DND-41 (cell line): ENCODE results near the gene ARRDC1.

Source experiments
- ATAC-seq: fragments of 200-7000 bp; cut with Tn5 transposase; 3 replicates; pipeline ENCODE4 v1.9.1; 2021; ENCODE audit warnings: low read depth; ENCODE audit not compliant: insufficient read depth
- DNase-seq: peaks from one replicate; pipeline ENCODE4 v3.0.0-alpha.2; 2020
- H2AFZ ChIP-seq: 2 replicates; pipeline ENCODE4 v1.6.0; 2012; ENCODE audit warnings: low read depth, low read length
- H3K27ac ChIP-seq: 2 replicates; pipeline ENCODE4 v1.5.1; 2012; ENCODE audit warnings: low read length, inconsistent platforms
- H3K27me3 ChIP-seq: fragments of 200-600 bp; sonication (generic); 2 replicates; pipeline ENCODE4 v1.6.0; 2012; ENCODE audit warnings: low read length, mild to moderate bottlenecking, inconsistent platforms; ENCODE audit not compliant: insufficient read depth, poor library complexity
- H3K36me3 ChIP-seq: 2 replicates; pipeline ENCODE4 v1.5.1; 2012; ENCODE audit warnings: low read length, inconsistent platforms; ENCODE audit not compliant: insufficient read depth
- H3K4me1 ChIP-seq: 2 replicates; pipeline ENCODE4 v1.5.1; 2012; ENCODE audit warnings: mild to moderate bottlenecking, low read length; ENCODE audit not compliant: insufficient read depth
- H3K4me2 ChIP-seq: 2 replicates; pipeline ENCODE4 v1.6.0; 2012; ENCODE audit warnings: mild to moderate bottlenecking, moderate library complexity, low read length, inconsistent platforms; ENCODE audit not compliant: insufficient read depth
- H3K4me3 ChIP-seq, 2 experiments: fragments of 200-600 bp in 1 of 2; shearing (Covaris generic) in 1 of 2; 2 replicates each; pipeline ENCODE4 v1.5.1; 2012 to 2016; ENCODE audit warnings: inconsistent platforms in 2 of 2, low read length in 2 of 2, mild to moderate bottlenecking in 2 of 2, low read depth in 1 of 2, moderate library complexity in 1 of 2
- H3K79me2 ChIP-seq: 2 replicates; pipeline ENCODE4 v1.6.0; 2012; ENCODE audit warnings: low read length, inconsistent platforms; ENCODE audit not compliant: insufficient read depth
- H3K9ac ChIP-seq: 2 replicates; pipeline ENCODE4 v1.6.0; 2012; ENCODE audit warnings: low read depth, mild to moderate bottlenecking, inconsistent platforms, low read length, moderate library complexity
- H3K9me3 ChIP-seq: 2 replicates; pipeline ENCODE4 v1.5.1; 2012; ENCODE audit warnings: low read length, moderate library complexity, mild to moderate bottlenecking, inconsistent platforms; ENCODE audit not compliant: insufficient read depth, severe bottlenecking
- H4K20me1 ChIP-seq: 2 replicates; pipeline ENCODE4 v1.6.0; 2012; ENCODE audit warnings: low read length; ENCODE audit not compliant: insufficient read depth
- EZH2 ChIP-seq: IDR thresholded peaks from 3 replicates; pipeline ENCODE4 v1.6.1; 2012; ENCODE audit warnings: borderline replicate concordance, low read depth, mild to moderate bottlenecking, moderate library complexity, low read length, inconsistent platforms; ENCODE audit not compliant: severe bottlenecking
- TF ChIP-seq, protein P1 (sequence below): IDR thresholded peaks from 2 replicates; pipeline ENCODE4 v1.5.1; 2012; ENCODE audit warnings: borderline replicate concordance, low read length, moderate library complexity, mild to moderate bottlenecking; ENCODE audit not compliant: poor library complexity, severe bottlenecking; ENCODE audit errors: extremely low read depth

The ARRDC1 gene

DNA sequence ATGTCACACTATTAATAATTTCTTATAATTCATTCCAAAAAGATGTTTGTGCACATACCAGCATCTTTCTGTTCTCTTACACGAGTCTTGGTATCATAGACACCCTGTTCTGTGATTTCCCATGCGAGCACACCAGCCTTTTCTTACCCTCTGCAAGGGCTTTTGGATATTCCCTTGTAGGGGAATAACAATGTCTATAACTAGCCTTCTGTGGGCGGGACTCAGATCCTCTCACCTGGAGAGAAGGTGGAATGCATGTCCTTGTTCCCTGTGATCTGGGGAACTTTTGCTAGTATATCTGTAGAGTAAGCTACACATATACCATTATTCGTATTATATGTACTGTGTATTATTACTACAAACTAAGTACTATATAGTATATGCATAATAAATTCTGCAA, 58.1 kb downstream of the ARRDC1 start:
- ATAC-seq, result no peak
- peaks cover 6% of the 10 kb centered on the region for H3K36me3 ChIP-seq
- no peak overlapping the region for H3K9ac ChIP-seq
- no peak for DNase-seq
- H2AFZ ChIP-seq, result no peak overlapping the region
- no peaks in the 10 kb centered on the region for H3K9me3 ChIP-seq
- H3K27me3 ChIP-seq, result no peaks in the 10 kb centered on the region
- H3K27ac ChIP-seq, result no peak overlapping the region
- peaks cover 99% of the 10 kb centered on the region for H3K79me2 ChIP-seq
- TF ChIP-seq EZH2, result no peak
- no peaks in the 10 kb centered on the region for H3K4me1 ChIP-seq
- peaks cover 59% of the 10 kb centered on the region for H4K20me1 ChIP-seq
- no peak overlapping the region for H3K4me3 ChIP-seq
- H3K4me2 ChIP-seq, result no peak overlapping the region

DNA sequence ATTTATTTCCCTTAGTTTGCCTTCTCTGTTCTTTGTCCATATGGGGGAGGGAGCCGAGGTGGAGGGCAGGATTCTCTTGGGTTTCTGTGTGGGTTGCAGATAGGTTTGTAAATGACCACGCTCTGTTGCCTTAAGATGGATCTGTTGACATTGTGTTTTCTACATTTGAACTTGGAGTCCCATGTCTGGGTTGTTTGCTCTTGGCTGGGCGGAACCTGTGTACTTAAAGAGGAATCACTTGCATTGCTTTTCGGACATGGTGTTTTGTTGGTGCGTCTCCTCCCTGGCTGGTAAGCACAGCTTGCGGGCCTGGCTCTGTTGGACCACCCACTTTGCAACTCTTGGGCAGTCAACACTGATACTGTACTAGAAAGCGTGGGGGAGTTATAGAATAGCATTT, 59.2 kb downstream of the ARRDC1 start:
- no peak for DNase-seq
- no peaks in the 10 kb centered on the region for H3K4me1 ChIP-seq
- peaks cover 63% of the 10 kb centered on the region for H4K20me1 ChIP-seq
- H3K36me3 ChIP-seq, result peaks cover 14% of the 10 kb centered on the region
- H3K27me3 ChIP-seq, result no peaks in the 10 kb centered on the region
- TF ChIP-seq EZH2, result no peak
- TF ChIP-seq, protein P1, sequence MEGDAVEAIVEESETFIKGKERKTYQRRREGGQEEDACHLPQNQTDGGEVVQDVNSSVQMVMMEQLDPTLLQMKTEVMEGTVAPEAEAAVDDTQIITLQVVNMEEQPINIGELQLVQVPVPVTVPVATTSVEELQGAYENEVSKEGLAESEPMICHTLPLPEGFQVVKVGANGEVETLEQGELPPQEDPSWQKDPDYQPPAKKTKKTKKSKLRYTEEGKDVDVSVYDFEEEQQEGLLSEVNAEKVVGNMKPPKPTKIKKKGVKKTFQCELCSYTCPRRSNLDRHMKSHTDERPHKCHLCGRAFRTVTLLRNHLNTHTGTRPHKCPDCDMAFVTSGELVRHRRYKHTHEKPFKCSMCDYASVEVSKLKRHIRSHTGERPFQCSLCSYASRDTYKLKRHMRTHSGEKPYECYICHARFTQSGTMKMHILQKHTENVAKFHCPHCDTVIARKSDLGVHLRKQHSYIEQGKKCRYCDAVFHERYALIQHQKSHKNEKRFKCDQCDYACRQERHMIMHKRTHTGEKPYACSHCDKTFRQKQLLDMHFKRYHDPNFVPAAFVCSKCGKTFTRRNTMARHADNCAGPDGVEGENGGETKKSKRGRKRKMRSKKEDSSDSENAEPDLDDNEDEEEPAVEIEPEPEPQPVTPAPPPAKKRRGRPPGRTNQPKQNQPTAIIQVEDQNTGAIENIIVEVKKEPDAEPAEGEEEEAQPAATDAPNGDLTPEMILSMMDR, result no peak
- no peak overlapping the region for H3K4me3 ChIP-seq
- peaks cover 100% of the 10 kb centered on the region for H3K79me2 ChIP-seq
- H3K9ac ChIP-seq, result no peak overlapping the region
- ATAC-seq, result no peak
- H3K4me2 ChIP-seq, result no peak overlapping the region
- H2AFZ ChIP-seq, result no peak overlapping the region
- no peak overlapping the region for H3K27ac ChIP-seq
- H3K9me3 ChIP-seq, result no peaks in the 10 kb centered on the region
